ENCODE measurements around the gene FBXL19. TPM values are rescaled to one million over a fixed set of nuclear protein-coding genes. Genes with fewer than 3 reads are reported as not detected.

Gene FBXL19
- polyA plus RNA-seq, 1 experiment = 7.6 TPM

DNA sequence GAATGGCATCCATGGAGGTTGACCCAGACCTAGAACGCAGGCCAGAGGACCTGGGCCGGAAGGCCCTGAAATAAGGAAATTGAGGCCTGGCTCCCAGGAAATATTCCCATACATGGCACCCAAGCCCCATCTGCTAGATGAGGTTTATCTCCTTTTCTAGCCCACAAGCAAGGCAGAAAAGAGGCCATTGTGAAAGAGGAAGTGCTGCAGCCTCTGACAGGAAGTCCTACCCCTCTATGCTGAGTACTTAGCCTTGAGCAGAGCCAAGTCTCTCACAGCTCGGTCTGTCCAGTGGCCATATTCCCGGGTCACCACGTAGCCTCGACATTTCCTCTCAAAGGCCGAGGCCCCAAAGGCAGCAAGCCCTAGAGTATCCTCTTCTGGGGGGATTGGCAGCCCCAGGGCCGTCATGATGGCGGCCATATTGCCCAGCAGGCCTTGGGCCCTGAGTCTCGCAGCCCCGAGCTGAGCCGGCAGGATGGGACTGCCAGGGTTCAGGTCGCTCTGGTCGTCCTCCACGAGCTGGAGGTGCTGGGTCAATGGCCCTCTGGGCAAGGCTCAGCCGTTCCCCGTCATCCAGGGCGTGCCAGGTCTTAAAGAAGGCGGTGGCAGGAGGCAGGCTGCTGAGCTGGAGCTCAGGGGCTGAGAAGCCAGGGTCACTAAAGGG lies 19.1 kb upstream of the FBXL19 start:
- Histone ChIP-seq H3K4me3 (ENCODE audit: low read depth, low read length) (no peak overlapping the region), H3K36me3 (ENCODE audit: control insufficient read depth, insufficient read depth, low read length) (no peaks in the 10 kb centered on the region), H3K27me3 (ENCODE audit: control insufficient read depth, insufficient read depth, low read length) (no peaks in the 10 kb centered on the region)
- TF ChIP-seq, protein P1, sequence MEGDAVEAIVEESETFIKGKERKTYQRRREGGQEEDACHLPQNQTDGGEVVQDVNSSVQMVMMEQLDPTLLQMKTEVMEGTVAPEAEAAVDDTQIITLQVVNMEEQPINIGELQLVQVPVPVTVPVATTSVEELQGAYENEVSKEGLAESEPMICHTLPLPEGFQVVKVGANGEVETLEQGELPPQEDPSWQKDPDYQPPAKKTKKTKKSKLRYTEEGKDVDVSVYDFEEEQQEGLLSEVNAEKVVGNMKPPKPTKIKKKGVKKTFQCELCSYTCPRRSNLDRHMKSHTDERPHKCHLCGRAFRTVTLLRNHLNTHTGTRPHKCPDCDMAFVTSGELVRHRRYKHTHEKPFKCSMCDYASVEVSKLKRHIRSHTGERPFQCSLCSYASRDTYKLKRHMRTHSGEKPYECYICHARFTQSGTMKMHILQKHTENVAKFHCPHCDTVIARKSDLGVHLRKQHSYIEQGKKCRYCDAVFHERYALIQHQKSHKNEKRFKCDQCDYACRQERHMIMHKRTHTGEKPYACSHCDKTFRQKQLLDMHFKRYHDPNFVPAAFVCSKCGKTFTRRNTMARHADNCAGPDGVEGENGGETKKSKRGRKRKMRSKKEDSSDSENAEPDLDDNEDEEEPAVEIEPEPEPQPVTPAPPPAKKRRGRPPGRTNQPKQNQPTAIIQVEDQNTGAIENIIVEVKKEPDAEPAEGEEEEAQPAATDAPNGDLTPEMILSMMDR (IDR thresholded peaks at IDR 0.05; ENCODE audit: insufficient read depth, low read depth, low read length) = no peak
- ChIA-PET POLR2A (no interaction called here), CTCF (interaction anchor here (4.1 kb wide), 1 partner anchor 60 kb away, joined by 19 read pairs; no protein-coding TSS in a partner anchor)
- DNase-seq (ENCODE audit: low read depth) = no peak

DNA sequence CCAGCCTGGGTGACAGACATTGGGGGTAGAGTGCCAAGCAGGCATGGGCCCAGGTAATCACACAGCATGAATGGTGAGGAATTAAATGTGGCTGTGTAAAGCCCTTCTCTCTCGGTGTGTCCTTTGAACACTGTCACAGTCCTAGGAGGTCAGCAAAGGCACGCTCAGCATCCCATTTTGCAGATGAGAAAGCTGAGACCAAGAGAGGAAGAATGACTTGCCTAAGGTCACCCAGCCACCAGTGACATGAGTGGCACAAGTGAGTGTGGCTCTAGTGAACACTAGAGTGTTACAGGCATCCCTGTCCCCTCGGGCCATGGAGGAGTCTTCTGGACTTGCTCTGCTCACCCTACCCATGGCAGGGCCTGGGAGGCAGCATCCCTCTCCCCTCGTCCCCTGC lies 16.3 kb upstream of the FBXL19 start:
- TF ChIP-seq, protein P1 (IDR thresholded peaks at IDR 0.05; ENCODE audit: insufficient read depth, low read depth, low read length) = no peak
- no peak for DNase-seq (ENCODE audit: low read depth)
- H3K36me3 ChIP-seq (ENCODE audit: control insufficient read depth, insufficient read depth, low read length) = no peaks in the 10 kb centered on the region
- H3K27me3 ChIP-seq (ENCODE audit: control insufficient read depth, insufficient read depth, low read length) = no peaks in the 10 kb centered on the region
- no peak overlapping the region for H3K4me3 ChIP-seq (ENCODE audit: low read depth, low read length)
- ChIA-PET CTCF (interaction anchor here (0.8 to 4.1 kb wide), 4 partner anchors 11 to 92 kb away, joined by 3 to 19 read pairs (median 4); partner anchors contain the start of gene CTF1), POLR2A (no interaction called here)

DNA sequence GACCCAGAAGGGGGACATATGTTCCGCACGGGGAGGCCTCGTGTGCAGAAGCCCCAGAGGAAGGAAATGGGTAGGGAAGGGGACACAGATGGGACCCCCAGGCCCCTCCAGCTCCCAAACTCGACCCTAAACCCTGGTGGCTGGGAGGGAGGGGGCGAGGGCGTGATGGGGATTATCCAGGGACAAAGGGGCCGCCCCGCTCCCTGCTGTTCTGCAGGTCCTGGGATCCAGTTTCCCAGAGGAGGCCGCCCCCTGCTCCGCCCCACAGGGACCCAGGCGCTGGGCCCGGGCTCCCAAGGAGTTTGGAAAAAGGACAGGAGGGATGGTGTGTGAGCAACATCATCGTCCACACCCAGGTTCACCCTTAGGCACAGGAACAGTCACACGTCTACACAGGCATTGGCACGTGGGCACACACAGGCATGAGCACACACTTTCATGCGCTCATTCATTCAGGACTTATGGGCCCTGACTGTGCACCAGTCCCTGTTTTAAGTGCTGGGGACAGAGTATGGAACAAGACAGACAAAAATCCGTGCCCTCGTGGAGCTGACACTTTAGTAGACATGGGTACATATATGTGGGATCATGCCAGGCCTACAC lies 12.8 kb upstream of the FBXL19 start:
- TF ChIP-seq, protein P1 (IDR thresholded peaks at IDR 0.05; ENCODE audit: insufficient read depth, low read depth, low read length) = no peak
- H3K4me3 ChIP-seq (ENCODE audit: low read depth, low read length) = no peak overlapping the region
- H3K36me3 ChIP-seq (ENCODE audit: control insufficient read depth, insufficient read depth, low read length) = no peaks in the 10 kb centered on the region
- no peak for DNase-seq (ENCODE audit: low read depth)
- POLR2A ChIA-PET = no interaction called here
- H3K27me3 ChIP-seq (ENCODE audit: control insufficient read depth, insufficient read depth, low read length) = no peaks in the 10 kb centered on the region
- CTCF ChIA-PET = no interaction called here

DNA sequence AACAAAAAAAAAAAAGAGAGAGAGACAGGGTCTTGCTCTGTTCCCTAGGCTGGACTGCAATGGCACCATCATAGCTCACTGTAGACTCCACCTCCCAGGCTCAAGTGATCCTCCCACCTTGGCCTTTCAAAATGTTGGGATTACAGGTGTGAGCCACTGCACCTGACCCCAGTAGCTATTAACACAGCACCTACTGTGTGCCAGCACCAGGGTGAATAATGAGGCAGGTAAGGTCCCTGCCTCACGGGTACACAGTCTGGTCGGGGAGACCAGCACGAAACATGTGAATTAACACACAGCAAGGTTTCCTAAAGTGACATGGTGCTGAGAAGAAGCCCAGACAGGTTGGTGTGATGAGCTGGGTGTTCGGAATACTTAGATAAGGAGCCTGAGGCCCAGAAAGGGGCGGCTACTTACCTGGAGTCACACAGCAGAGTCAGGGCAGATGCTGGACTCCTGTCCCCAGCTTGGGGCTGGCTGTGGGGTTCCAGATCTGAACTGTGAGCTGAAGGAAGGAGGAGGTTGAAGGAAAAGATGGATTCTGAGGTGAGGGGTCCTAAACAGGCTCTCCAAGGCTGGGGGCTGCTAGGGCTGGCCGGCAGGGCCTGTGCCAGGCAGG lies 10.5 kb upstream of the FBXL19 start:
- no peak overlapping the region for H3K4me3 ChIP-seq (ENCODE audit: low read depth, low read length)
- TF ChIP-seq, protein P1 (IDR thresholded peaks at IDR 0.05; ENCODE audit: insufficient read depth, low read depth, low read length) = no peak
- no peaks in the 10 kb centered on the region for H3K27me3 ChIP-seq (ENCODE audit: control insufficient read depth, insufficient read depth, low read length)
- DNase-seq (ENCODE audit: low read depth) = no peak
- ChIA-PET CTCF (interaction anchor here (1.2 to 2.9 kb wide), 2 partner anchors 11 to 68 kb away, joined by 5 to 13 read pairs; no protein-coding TSS in a partner anchor), POLR2A (no interaction called here)
- no peaks in the 10 kb centered on the region for H3K36me3 ChIP-seq (ENCODE audit: control insufficient read depth, insufficient read depth, low read length)

DNA sequence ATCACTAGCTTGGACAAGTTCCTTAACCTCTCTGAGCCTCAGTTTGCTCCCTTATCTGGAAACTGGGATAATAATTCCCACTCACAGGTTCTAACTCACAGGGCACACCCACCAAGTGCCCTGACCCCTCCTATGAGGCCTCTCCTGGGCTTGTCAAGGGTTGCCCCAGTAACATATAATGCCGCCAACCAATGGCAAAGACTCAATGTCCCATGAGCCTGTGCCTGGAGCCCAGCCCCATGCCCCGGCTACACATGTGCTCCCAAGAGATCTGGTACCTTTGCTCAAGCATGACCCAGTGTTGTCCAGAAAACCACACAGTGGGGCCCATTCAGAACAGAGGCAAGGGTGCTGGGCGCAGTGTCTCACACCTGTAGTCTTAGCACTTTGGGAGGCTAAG lies 8.5 kb upstream of the FBXL19 start:
- Histone ChIP-seq H3K36me3 (ENCODE audit: control insufficient read depth, insufficient read depth, low read length) (no peaks in the 10 kb centered on the region), H3K27me3 (ENCODE audit: control insufficient read depth, insufficient read depth, low read length) (no peaks in the 10 kb centered on the region), H3K4me3 (ENCODE audit: low read depth, low read length) (no peak overlapping the region)
- TF ChIP-seq, protein P1 (IDR thresholded peaks at IDR 0.05; ENCODE audit: insufficient read depth, low read depth, low read length) = no peak
- POLR2A ChIA-PET = no interaction called here
- DNase-seq (ENCODE audit: low read depth) = no peak
- CTCF ChIA-PET = interaction anchor here (2.9 kb wide), 1 partner anchor 13 kb away, joined by 13 read pairs; no protein-coding TSS in a partner anchor
